ENCODE measurements around the gene DLL3. TPM values are rescaled to one million over a fixed set of nuclear protein-coding genes. Genes with fewer than 3 reads are reported as not detected.
"Not testable (repeated sequence)": the region's sequence is repeated elsewhere in the genome, so short reads cannot be mapped to it uniquely, and the experiment has no call there.

Gene DLL3
- total and polyA plus RNA-seq, 4 donors: not detected

DNA sequence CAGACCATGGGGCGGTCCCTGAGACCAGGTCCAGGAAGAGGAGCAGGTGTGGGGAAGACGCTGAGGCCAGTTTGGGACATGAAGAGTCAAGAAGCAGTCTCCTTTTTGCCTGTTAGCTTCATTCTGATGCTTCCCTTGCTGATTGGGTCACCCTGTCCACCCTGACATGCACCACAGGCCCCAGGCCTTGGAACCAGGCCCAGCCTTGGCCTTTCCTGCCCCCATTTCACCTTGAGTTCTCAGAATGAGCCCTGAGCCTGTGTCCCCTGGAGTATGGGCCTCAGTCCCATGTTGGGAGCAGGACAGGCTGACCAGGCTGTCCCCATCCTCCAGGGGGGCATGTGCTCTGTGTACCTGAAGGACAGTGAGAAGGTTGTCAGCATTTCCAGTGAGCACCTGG is 23.0 kb upstream of the DLL3 start (continued):
- TF ChIP-seq RXRA (IDR thresholded peaks at IDR 0.05): no peak

DNA sequence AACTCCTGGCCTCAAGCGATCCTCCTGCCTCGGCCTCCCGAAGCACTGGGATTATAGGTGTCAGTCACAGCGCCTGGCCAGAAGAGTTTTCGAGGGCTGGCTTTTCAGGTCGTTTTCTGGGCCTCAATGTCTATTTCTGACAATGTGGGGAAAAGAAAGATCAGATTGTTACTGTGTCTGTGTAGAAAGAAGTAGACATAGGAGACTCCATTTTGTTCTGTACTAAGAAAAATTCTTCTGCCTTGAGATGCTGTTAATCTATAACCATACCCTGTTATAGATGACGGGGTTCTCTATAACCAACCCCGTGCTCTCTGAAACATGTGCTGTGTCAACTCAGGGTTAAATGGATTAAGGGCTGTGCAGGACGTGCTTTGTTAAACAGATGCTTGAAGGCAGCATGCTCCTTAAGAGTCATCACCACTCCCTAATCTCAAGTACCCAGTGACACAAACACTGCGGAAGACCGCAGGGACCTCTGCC is 19.4 kb upstream of the DLL3 start:
- not testable (repeated sequence) for DNase-seq (ENCODE audit: low spot score); H3K9me3 ChIP-seq (ENCODE audit: control insufficient read depth in 4 of 4, low read length in 3 of 4); H3K27me3 ChIP-seq (ENCODE audit: control insufficient read depth in 4 of 4, insufficient read depth in 4 of 4, low read length in 3 of 4); H3K9ac ChIP-seq (ENCODE audit: low read depth in 1 of 2, low read length in 2 of 2); H3K4me3 ChIP-seq (ENCODE audit: low read depth in 1 of 3, low read length in 3 of 3); H3K27ac ChIP-seq (ENCODE audit: low read depth in 1 of 2, low read length in 2 of 2)
- WGBS: 85% methylated on average over 11 of the region's 11 CpGs
- H3K36me3 ChIP-seq (ENCODE audit: control insufficient read depth in 4 of 4, insufficient read depth in 3 of 4, low read depth in 1 of 4, low read length in 3 of 4): peaks cover 3 to 20% (median 14%) of the 10 kb centered on the region in 4 donors
- H3K4me1 ChIP-seq (ENCODE audit: control insufficient read depth in 4 of 4, insufficient read depth in 4 of 4, low read length in 3 of 4): peaks cover 3 to 19% (median 15%) of the 10 kb centered on the region in 4 donors

DNA sequence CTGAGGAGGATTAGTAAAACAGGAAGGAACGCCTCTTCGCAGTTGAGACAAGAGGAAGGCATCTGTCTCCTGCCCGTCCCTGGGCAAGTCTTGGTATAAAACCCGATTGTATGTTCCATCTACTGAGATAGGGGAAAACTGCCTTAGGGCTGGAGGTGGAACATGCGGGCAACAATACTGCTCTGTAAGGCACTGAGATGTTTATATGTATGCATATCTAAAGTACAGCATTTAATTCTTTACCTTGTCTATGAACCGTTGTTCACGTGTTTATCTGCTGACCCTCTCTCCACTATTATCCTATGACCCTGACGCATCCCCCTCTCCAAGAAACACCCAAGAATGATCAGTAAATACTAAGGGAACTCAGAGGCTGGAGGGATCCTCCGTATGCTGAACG is 18.8 kb upstream of the DLL3 start:
- Histone ChIP-seq H3K36me3 (ENCODE audit: control insufficient read depth in 4 of 4, insufficient read depth in 3 of 4, low read depth in 1 of 4, low read length in 3 of 4) (peaks cover 3 to 14% (median 8%) of the 10 kb centered on the region in 4 donors), H3K27me3 (ENCODE audit: control insufficient read depth in 4 of 4, insufficient read depth in 4 of 4, low read length in 3 of 4) (no peaks in the 10 kb centered on the region), H3K9me3 (ENCODE audit: control insufficient read depth in 4 of 4, low read length in 3 of 4) (no peaks in the 10 kb centered on the region), H3K4me3 (ENCODE audit: low read depth in 1 of 3, low read length in 3 of 3) (peak overlapping the region in 2 of 3 donors; percentile 78 to 95), H3K4me1 (ENCODE audit: control insufficient read depth in 4 of 4, insufficient read depth in 4 of 4, low read length in 3 of 4) (peaks cover 3 to 19% (median 15%) of the 10 kb centered on the region in 4 donors), H3K27ac (ENCODE audit: low read depth in 1 of 2, low read length in 2 of 2) (peak overlapping the region in 1 of 2 donors; percentile 82), H3K9ac (ENCODE audit: low read depth in 1 of 2, low read length in 2 of 2) (peak overlapping the region; percentile 57 to 90)
- WGBS: 68% methylated on average over 10 of the region's 10 CpGs
- no peak for DNase-seq (ENCODE audit: low spot score)
- TF ChIP-seq HNF4G (IDR thresholded peaks at IDR 0.05): no peak
- no peak for TF ChIP-seq NR2F2 (IDR thresholded peaks at IDR 0.05)
- no peak for TF ChIP-seq HNF4A (conservative IDR thresholded peaks at IDR 0.05)
- TF ChIP-seq TAF1 (conservative IDR thresholded peaks at IDR 0.05): no peak
- TF ChIP-seq JUND (IDR thresholded peaks at IDR 0.05): no peak
- TF ChIP-seq YY1 (IDR thresholded peaks at IDR 0.05): no peak

DNA sequence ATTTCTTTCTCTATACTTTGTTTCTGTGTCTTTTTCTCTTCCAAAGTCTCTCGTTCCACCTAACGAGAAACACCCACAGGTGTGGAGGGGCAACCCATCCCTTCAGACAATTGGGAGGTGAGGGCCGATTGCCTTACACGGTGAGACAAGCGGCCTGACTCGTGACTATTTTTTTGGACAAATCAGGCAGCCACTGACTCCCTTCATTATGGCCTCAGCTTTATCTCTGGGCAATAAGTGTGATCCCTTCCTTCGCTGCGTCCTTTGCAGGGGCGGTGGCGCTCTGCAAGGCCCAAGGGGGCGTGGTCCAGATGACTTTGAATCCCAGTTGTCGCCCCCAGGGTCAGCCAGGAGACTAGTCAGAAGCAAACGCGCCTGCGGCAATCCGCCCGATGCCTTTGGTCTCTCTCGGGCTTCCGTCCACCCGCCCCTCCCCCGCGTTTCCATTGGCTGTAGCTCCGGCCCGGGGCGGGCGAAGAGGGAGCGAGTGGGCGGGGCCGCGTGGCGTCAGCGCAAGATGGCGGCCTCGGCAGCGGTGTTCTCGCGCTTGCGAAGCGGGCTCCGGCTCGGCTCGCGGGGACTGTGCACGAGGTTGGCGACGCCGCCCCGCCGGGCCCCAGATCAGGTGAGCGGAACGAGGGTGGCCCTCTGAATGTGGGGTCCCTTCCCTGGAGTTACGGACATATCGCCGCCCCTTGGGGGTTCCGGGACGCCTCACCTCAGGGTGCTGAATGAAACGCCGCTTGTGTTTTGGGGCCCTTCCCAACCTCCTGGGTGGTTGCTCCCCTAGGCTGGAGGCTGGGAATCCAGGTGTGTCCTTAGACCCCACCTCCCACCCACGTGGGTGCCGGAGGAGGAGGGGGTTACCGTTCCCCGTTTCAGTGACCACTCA is 18.2 kb upstream of the DLL3 start, which contains the start of gene TIMM50:
Gene TIMM50, plus strand, starts transcription at position 502 of the 892 bp plus-strand sequence. Its CDS starts 16 bp downstream, at position 518.
- H3K9me3 ChIP-seq (ENCODE audit: control insufficient read depth in 4 of 4, low read length in 3 of 4): no peaks in the 10 kb centered on the region
- peak; percentile 99 for DNase-seq (ENCODE audit: low spot score)
- WGBS: under 1% methylated on average over 62 of the region's 62 CpGs
- no peaks in the 10 kb centered on the region for H3K27me3 ChIP-seq (ENCODE audit: control insufficient read depth in 4 of 4, insufficient read depth in 4 of 4, low read length in 3 of 4)
- H3K9ac ChIP-seq (ENCODE audit: low read depth in 1 of 2, low read length in 2 of 2): peak within 1 kb of the TSS; percentile 76 to 93
- H3K27ac ChIP-seq (ENCODE audit: low read depth in 1 of 2, low read length in 2 of 2): peak within 1 kb of the TSS; percentile 61 to 82
- H3K4me1 ChIP-seq (ENCODE audit: control insufficient read depth in 4 of 4, insufficient read depth in 4 of 4, low read length in 3 of 4): peaks cover 3 to 19% (median 15%) of the 10 kb centered on the region in 4 donors
- peaks cover under 1 to 17% (median 8%) of the 10 kb centered on the region in 4 donors for H3K36me3 ChIP-seq (ENCODE audit: control insufficient read depth in 4 of 4, insufficient read depth in 3 of 4, low read depth in 1 of 4, low read length in 3 of 4)
- peak within 1 kb of the TSS; percentile 78 to 95 (median 79) for H3K4me3 ChIP-seq (ENCODE audit: low read depth in 1 of 3, low read length in 3 of 3)
- TF ChIP-seq RAD21 (IDR thresholded peaks at IDR 0.05) (peak in 1 of 2 donors; percentile 40), FOXA2 (IDR thresholded peaks at IDR 0.05) (no peak), NR2F2 (IDR thresholded peaks at IDR 0.05) (peak; percentile 52), HNF4A (conservative IDR thresholded peaks at IDR 0.05) (peak; percentile 21 to 51), TAF1 (conservative IDR thresholded peaks at IDR 0.05) (no peak), EGR1 (IDR thresholded peaks at IDR 0.05; ENCODE audit: low read depth in 2 of 2) (peak; percentile 67 to 84), JUND (IDR thresholded peaks at IDR 0.05) (peak in 1 of 2 donors; percentile 39), RXRA (IDR thresholded peaks at IDR 0.05) (peak; percentile 51 to 71), GABPA (IDR thresholded peaks at IDR 0.05 in 1 of 2, conservative IDR thresholded peaks at IDR 0.05 in 1 of 2) (peak in 1 of 2 donors; percentile 77), YY1 (IDR thresholded peaks at IDR 0.05) (peak; percentile 98), FOXA1 (IDR thresholded peaks at IDR 0.05) (no peak)
- TF ChIP-seq, protein P1, sequence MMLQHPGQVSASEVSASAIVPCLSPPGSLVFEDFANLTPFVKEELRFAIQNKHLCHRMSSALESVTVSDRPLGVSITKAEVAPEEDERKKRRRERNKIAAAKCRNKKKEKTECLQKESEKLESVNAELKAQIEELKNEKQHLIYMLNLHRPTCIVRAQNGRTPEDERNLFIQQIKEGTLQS (IDR thresholded peaks at IDR 0.05): peak; percentile 10
- TF ChIP-seq, protein P2, sequence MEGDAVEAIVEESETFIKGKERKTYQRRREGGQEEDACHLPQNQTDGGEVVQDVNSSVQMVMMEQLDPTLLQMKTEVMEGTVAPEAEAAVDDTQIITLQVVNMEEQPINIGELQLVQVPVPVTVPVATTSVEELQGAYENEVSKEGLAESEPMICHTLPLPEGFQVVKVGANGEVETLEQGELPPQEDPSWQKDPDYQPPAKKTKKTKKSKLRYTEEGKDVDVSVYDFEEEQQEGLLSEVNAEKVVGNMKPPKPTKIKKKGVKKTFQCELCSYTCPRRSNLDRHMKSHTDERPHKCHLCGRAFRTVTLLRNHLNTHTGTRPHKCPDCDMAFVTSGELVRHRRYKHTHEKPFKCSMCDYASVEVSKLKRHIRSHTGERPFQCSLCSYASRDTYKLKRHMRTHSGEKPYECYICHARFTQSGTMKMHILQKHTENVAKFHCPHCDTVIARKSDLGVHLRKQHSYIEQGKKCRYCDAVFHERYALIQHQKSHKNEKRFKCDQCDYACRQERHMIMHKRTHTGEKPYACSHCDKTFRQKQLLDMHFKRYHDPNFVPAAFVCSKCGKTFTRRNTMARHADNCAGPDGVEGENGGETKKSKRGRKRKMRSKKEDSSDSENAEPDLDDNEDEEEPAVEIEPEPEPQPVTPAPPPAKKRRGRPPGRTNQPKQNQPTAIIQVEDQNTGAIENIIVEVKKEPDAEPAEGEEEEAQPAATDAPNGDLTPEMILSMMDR (IDR thresholded peaks at IDR 0.05; ENCODE audit: low read depth, low read length, missing input control): no peak
- TF ChIP-seq, protein P3, sequence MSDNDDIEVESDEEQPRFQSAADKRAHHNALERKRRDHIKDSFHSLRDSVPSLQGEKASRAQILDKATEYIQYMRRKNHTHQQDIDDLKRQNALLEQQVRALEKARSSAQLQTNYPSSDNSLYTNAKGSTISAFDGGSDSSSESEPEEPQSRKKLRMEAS (IDR thresholded peaks at IDR 0.05): peak; percentile 57
- TF ChIP-seq, protein P4, sequence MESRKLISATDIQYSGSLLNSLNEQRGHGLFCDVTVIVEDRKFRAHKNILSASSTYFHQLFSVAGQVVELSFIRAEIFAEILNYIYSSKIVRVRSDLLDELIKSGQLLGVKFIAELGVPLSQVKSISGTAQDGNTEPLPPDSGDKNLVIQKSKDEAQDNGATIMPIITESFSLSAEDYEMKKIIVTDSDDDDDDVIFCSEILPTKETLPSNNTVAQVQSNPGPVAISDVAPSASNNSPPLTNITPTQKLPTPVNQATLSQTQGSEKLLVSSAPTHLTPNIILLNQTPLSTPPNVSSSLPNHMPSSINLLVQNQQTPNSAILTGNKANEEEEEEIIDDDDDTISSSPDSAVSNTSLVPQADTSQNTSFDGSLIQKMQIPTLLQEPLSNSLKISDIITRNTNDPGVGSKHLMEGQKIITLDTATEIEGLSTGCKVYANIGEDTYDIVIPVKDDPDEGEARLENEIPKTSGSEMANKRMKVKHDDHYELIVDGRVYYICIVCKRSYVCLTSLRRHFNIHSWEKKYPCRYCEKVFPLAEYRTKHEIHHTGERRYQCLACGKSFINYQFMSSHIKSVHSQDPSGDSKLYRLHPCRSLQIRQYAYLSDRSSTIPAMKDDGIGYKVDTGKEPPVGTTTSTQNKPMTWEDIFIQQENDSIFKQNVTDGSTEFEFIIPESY (IDR thresholded peaks at IDR 0.05): peak; percentile 95

Measured in liver (tissue), 9 donors.